Dermis blood vessel endothelial cell (primary cell): ENCODE data around the gene GPC6. TPM values are rescaled to one million over a fixed set of nuclear protein-coding genes. Genes with fewer than 3 reads are reported as not detected.
"Not testable (repeated sequence)": the region's sequence is repeated elsewhere in the genome, so short reads cannot be mapped to it uniquely, and the experiment has no call there.

Experiments
- DNase-seq: peaks from one replicate; pipeline ENCODE4 v3.0.0; 2010
- total RNA-seq: library from RNA; depleted of rRNA; stranded (reverse); fragments of >200 nt; gene quantifications from 2 replicates; pipeline ENCODE4 v1.2.3, GENCODE V29; 2014

Gene GPC6
- total RNA-seq, 1 donor from 2014 or later: 0.17 TPM

GRCh38 chr13:94270556-94270955 is 1043.9 kb downstream of the GPC6 start:
- DNase-seq: no peak

GRCh38 chr13:94272038-94272437 is 1045.4 kb downstream of the GPC6 start:
- DNase-seq: no peak

- DNase-seq: no peak
Measured at GRCh38 chr13:94280349-94280748, 1053.7 kb downstream of the GPC6 start.

GRCh38 chr13:94280845-94281244 is 1054.2 kb downstream of the GPC6 start:
- DNase-seq: no peak

- no peak for DNase-seq
Measured at GRCh38 chr13:94286581-94286980, 1060.0 kb downstream of the GPC6 start.

GRCh38 chr13:94291631-94292322 is 1065.2 kb downstream of the GPC6 start:
- no peak for DNase-seq

GRCh38 chr13:94292323-94292640 is 1065.7 kb downstream of the GPC6 start:
- DNase-seq: no peak

GRCh38 chr13:94296471-94296870 is 1069.9 kb downstream of the GPC6 start:
- no peak for DNase-seq

GRCh38 chr13:94298346-94298745 is 1071.7 kb downstream of the GPC6 start:
- DNase-seq: no peak

- DNase-seq: no peak
Measured at GRCh38 chr13:94300401-94300800, 1073.8 kb downstream of the GPC6 start.

- DNase-seq: no peak
Measured at GRCh38 chr13:94301487-94301886, 1074.9 kb downstream of the GPC6 start.

- DNase-seq: not testable (repeated sequence)
Measured at GRCh38 chr13:94302847-94303565, 1076.4 kb downstream of the GPC6 start.

- DNase-seq: no peak
Measured at GRCh38 chr13:94303644-94304174, 1077.1 kb downstream of the GPC6 start.

GRCh38 chr13:94305033-94305432 is 1078.4 kb downstream of the GPC6 start:
- no peak for DNase-seq

GRCh38 chr13:94305463-94305862 is 1078.9 kb downstream of the GPC6 start:
- DNase-seq: peak; percentile 57

GRCh38 chr13:94305934-94306333 is 1079.3 kb downstream of the GPC6 start:
- DNase-seq: no peak

- no peak for DNase-seq
Measured at GRCh38 chr13:94308832-94309231, 1082.2 kb downstream of the GPC6 start.

GRCh38 chr13:94309576-94309975 is 1083.0 kb downstream of the GPC6 start:
- DNase-seq: no peak

- peak; percentile 82 for DNase-seq
Measured at GRCh38 chr13:94309997-94310855, 1083.6 kb downstream of the GPC6 start.

GRCh38 chr13:94311893-94312292 is 1085.3 kb downstream of the GPC6 start:
- peak; percentile 71 for DNase-seq

GRCh38 chr13:94312511-94313216 is 1086.1 kb downstream of the GPC6 start:
- no peak for DNase-seq

- DNase-seq: no peak
Measured at GRCh38 chr13:94313321-94313910, 1086.8 kb downstream of the GPC6 start.
